ENCODE measurements around the gene SLC22A23. TPM values are rescaled to one million over a fixed set of nuclear protein-coding genes. Genes with fewer than 3 reads are reported as not detected.

The SLC22A23 gene
- total and polyA plus RNA-seq, 2 experiments from 2014 or later = 2.4 to 7.3 TPM

DNA sequence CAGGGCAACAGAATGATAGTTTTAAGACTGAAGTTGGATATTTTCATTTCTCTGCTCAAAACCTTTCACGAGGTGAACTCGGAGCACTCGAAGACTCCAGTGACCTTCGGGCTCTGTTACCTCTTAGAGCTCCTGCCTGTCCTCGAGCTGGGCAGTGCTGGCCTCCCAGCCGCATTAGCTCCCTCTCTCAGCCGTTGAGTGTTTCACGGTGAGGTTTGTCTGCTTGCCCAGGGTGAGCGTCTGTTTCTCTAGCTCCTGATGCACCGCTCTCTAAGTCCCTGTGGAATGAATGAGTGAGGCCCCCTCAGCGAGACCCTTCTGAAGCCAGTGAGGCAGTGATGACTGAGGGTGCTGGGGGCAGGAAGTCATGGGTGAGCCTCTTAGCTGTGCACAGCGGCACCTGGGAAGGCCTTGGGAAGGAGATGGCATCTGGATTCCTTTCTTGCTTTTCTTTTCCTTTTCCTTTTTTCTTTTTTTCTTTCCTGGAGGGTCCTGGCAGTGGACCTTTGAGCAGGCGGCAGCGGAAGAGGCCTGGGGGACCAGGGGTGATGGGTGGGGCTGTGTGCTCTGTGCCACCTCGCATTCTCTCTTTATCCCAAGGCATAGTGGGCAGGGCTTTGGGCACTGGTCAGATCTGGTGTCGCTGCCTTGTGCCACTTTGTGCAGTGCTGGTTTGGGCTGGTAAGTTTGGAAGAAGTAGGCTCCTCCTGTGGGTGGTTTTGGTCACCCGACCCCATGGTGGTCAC, 195.9 kb downstream of the SLC22A23 start:
- Histone ChIP-seq H3K79me2 (ENCODE audit: insufficient read depth) (peaks cover 57% of the 10 kb centered on the region), H3K4me2 (ENCODE audit: unreplicated experiment) (peak overlapping the region; percentile 95), H3K27me3 (replicated peaks; ENCODE audit: insufficient read depth) (no peaks in the 10 kb centered on the region), H4K20me1 (ENCODE audit: insufficient read depth) (no peaks in the 10 kb centered on the region), H3K9me3 (ENCODE audit: low read depth) (no peaks in the 10 kb centered on the region), H3K4me1 (ENCODE audit: insufficient read depth) (peaks cover 12% of the 10 kb centered on the region), H3K9ac (0 out of 2 replicates have a peak overlapping the region, but pooled peaks have one; percentile 14), H3K36me3 (ENCODE audit: low read depth) (no peaks in the 10 kb centered on the region), H3K4me3 (peak overlapping the region; percentile 44; the same call in 1 of the 2 replicates), H3F3A (ENCODE audit: insufficient read depth) (no peaks in the 10 kb centered on the region), H3K27ac (no peak overlapping the region), H3K9me2 (ENCODE audit: insufficient read depth) (no peaks in the 10 kb centered on the region), H2AFZ (no peak overlapping the region)
- peak; percentile 24 for DNase-seq
- in situ Hi-C loops (cut with MboI) = no loop called here
- TF ChIP-seq EZH2 (IDR thresholded peaks at IDR 0.05; ENCODE audit: insufficient read depth, poor library complexity, severe bottlenecking) (no peak), EZH2phosphoT487 (IDR thresholded peaks at IDR 0.05; ENCODE audit: insufficient read depth, low read depth) (no peak)
- WGBS, 2 experiments (ENCODE audit: low coverage in 1 of 2, low lambda C conversion rate in 2 of 2, missing lambda C conversion rate in 2 of 2) = 67 to 69% methylated on average over 17 of the region's 17 CpGs

DNA sequence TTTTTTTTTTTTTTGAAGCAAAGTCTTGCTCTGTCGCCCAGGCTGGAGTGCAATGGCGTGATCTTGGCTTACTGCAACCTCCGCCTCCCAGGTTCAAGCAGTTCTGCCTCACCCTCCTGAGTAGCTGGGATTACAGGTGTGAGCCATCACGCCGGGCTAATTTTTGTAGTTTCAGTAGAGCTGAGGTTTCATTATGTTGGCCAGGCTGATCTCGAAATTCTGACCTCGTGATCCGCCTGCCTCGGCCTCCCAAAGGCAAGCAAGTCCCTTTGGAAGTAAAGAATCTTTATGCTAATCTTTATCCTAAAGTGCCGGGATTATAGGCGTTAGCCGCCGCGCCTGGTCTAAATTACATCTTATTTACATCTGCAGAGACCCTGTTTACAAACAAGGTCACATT, 196.6 kb downstream of the SLC22A23 start:
- H3K79me2 ChIP-seq (ENCODE audit: insufficient read depth) = peaks cover 57% of the 10 kb centered on the region
- in situ Hi-C loops (cut with MboI) = no loop called here

DNA sequence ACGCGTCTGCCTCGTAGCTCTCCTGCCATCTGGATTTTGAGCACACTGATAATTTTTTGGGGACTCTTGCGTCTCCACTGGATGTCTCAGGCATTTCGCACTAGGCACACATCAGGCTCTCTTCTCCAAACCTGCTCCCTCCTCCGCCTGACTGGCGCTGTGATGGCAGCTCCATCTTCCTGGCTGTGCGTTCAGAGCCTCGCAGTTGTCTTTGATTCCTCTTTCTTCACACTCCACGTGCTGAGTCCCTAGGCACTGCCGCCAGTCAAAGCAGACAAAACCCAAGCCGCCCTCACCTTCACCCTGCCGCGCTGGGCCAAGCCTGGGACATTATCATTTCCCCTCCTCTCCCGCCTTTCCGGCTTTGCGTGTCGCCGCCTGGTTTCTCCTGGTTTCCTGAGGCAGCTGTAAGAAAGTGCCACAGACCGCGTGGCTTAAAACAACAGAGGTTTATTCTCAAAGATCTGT, 197.3 kb downstream of the SLC22A23 start:
- H3K9me2 ChIP-seq (ENCODE audit: insufficient read depth) = no peaks in the 10 kb centered on the region
- peak overlapping the region; percentile 79 for H3K9ac ChIP-seq
- TF ChIP-seq EZH2phosphoT487 (IDR thresholded peaks at IDR 0.05; ENCODE audit: insufficient read depth, low read depth) (no peak), EZH2 (IDR thresholded peaks at IDR 0.05; ENCODE audit: insufficient read depth, poor library complexity, severe bottlenecking) (no peak)
- H3K27ac ChIP-seq = peak overlapping the region; percentile 49
- H3K27me3 ChIP-seq (replicated peaks; ENCODE audit: insufficient read depth) = no peaks in the 10 kb centered on the region
- peak; percentile 68 for DNase-seq
- H3K4me3 ChIP-seq = peak overlapping the region; percentile 85
- H2AFZ ChIP-seq = peak overlapping the region; percentile 87
- H3K4me2 ChIP-seq (ENCODE audit: unreplicated experiment) = peak overlapping the region; percentile 95
- H3F3A ChIP-seq (ENCODE audit: insufficient read depth) = no peaks in the 10 kb centered on the region
- in situ Hi-C loops (cut with MboI) = no loop called here
- H4K20me1 ChIP-seq (ENCODE audit: insufficient read depth) = no peaks in the 10 kb centered on the region
- no peaks in the 10 kb centered on the region for H3K9me3 ChIP-seq (ENCODE audit: low read depth)
- WGBS, 2 experiments (ENCODE audit: low coverage in 1 of 2, low lambda C conversion rate in 2 of 2, missing lambda C conversion rate in 2 of 2) = 1 to 2% methylated on average over 21 of the region's 21 CpGs
- no peaks in the 10 kb centered on the region for H3K36me3 ChIP-seq (ENCODE audit: low read depth)
- peaks cover 12% of the 10 kb centered on the region for H3K4me1 ChIP-seq (ENCODE audit: insufficient read depth)
- peaks cover 53% of the 10 kb centered on the region for H3K79me2 ChIP-seq (ENCODE audit: insufficient read depth)

More for the DNA sequence above, 196.6 kb downstream of the SLC22A23 start:
- H3K4me2 ChIP-seq (ENCODE audit: unreplicated experiment) = peak overlapping the region; percentile 95
- H4K20me1 ChIP-seq (ENCODE audit: insufficient read depth) = no peaks in the 10 kb centered on the region
- H3K9ac ChIP-seq = 0 out of 2 replicates have a peak overlapping the region, but pooled peaks have one; percentile 14
- no peaks in the 10 kb centered on the region for H3F3A ChIP-seq (ENCODE audit: insufficient read depth)
- H3K27ac ChIP-seq = no peak overlapping the region
- H3K9me3 ChIP-seq (ENCODE audit: low read depth) = no peaks in the 10 kb centered on the region
- no peak for DNase-seq
- TF ChIP-seq EZH2 (IDR thresholded peaks at IDR 0.05; ENCODE audit: insufficient read depth, poor library complexity, severe bottlenecking) (no peak), EZH2phosphoT487 (IDR thresholded peaks at IDR 0.05; ENCODE audit: insufficient read depth, low read depth) (no peak)
- H3K27me3 ChIP-seq (replicated peaks; ENCODE audit: insufficient read depth) = no peaks in the 10 kb centered on the region
- no peak overlapping the region for H2AFZ ChIP-seq
- no peaks in the 10 kb centered on the region for H3K9me2 ChIP-seq (ENCODE audit: insufficient read depth)
- H3K4me1 ChIP-seq (ENCODE audit: insufficient read depth) = peaks cover 12% of the 10 kb centered on the region
- no peaks in the 10 kb centered on the region for H3K36me3 ChIP-seq (ENCODE audit: low read depth)
- peak overlapping the region; percentile 44; the same call in 1 of the 2 replicates for H3K4me3 ChIP-seq
- WGBS, 2 experiments (ENCODE audit: low coverage in 1 of 2, low lambda C conversion rate in 2 of 2, missing lambda C conversion rate in 2 of 2) = 56 to 58% methylated on average over 13 to 14 of the region's 14 CpGs

DNA sequence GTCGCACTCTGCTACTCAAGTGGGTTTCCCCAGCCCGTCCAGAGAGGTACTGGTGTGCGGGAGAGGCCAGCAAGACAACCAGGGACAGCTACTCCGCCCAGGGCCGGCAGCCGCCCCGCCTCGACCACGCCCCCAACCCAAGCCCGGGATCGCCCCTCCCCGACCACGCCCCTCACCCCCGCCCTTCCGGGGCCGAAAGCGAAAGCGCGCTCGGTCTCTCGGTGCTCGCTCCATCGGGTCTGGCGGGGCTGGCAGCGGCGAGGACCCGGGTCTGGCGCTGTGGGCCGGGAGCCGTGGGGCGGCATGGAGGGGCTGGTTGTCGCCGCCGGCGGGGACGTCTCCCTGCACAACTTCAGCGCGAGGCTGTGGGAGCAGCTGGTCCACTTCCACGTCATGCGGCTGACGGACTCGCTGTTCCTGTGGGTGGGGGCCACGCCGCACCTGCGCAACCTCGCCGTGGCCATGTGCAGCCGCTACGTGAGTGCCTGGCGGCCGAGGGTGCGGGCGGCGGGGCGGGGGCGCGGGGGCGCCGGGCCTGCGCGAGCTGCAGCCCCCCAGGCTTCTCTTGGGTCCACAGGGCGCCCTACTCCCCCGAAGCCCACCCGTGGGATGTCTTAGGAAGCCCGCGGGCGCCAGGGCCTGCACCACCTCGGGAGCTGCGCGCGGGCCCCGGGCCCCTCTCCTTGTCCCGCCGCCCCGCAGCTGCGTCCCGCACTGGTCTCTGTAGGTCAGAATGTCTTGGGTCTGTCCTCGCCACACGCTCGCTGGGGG, 197.9 kb downstream of the SLC22A23 start, which contains the start of gene PSMG4:
Gene PSMG4, plus strand, starts transcription at position 228 of the 771 bp plus-strand sequence. Its CDS starts 76 bp downstream, at position 304.
- H3K27ac ChIP-seq = peak within 1 kb of the TSS; percentile 49
- in situ Hi-C loops (cut with MboI) = no loop called here
- WGBS, 2 experiments (ENCODE audit: low coverage in 1 of 2, low lambda C conversion rate in 2 of 2, missing lambda C conversion rate in 2 of 2) = 2% methylated on average over 41 to 72 of the region's 80 CpGs

More for the DNA sequence above, 197.9 kb downstream of the SLC22A23 start, which contains the start of gene PSMG4:
- H3K79me2 ChIP-seq (ENCODE audit: insufficient read depth) = peaks cover 46% of the 10 kb centered on the region
- peak; percentile 95 for DNase-seq
- H3F3A ChIP-seq (ENCODE audit: insufficient read depth) = no peaks in the 10 kb centered on the region
- peak within 1 kb of the TSS; percentile 79 for H3K9ac ChIP-seq
- no peaks in the 10 kb centered on the region for H3K9me3 ChIP-seq (ENCODE audit: low read depth)
- peaks cover 12% of the 10 kb centered on the region for H3K4me1 ChIP-seq (ENCODE audit: insufficient read depth)
- H4K20me1 ChIP-seq (ENCODE audit: insufficient read depth) = no peaks in the 10 kb centered on the region
- peak within 1 kb of the TSS; percentile 85 for H3K4me3 ChIP-seq
- H2AFZ ChIP-seq = peak within 1 kb of the TSS; percentile 87
- TF ChIP-seq EZH2phosphoT487 (IDR thresholded peaks at IDR 0.05; ENCODE audit: insufficient read depth, low read depth) = no peak
- no peak for TF ChIP-seq EZH2 (IDR thresholded peaks at IDR 0.05; ENCODE audit: insufficient read depth, poor library complexity, severe bottlenecking)
- H3K4me2 ChIP-seq (ENCODE audit: unreplicated experiment) = peak within 1 kb of the TSS; percentile 95
- no peaks in the 10 kb centered on the region for H3K36me3 ChIP-seq (ENCODE audit: low read depth)
- H3K27me3 ChIP-seq (replicated peaks; ENCODE audit: insufficient read depth) = no peaks in the 10 kb centered on the region
- H3K9me2 ChIP-seq (ENCODE audit: insufficient read depth) = no peaks in the 10 kb centered on the region
